HepG2 (cell line): Measurements from ENCODE around the gene FHIT. TPM values are rescaled to one million over a fixed set of nuclear protein-coding genes. Genes with fewer than 3 reads are reported as not detected.

Source experiments
- ATAC-seq: fragments of 200-7000 bp; cut with Tn5 transposase; 3 replicates; pipeline ENCODE4 v1.9.1; 2020; ENCODE audit warnings: mild to moderate bottlenecking, moderate library complexity
- BruUV-seq: library from RNA; stranded (reverse); fragments of 400-500 nt; replicated peaks from 2 replicates; lab custom pipeline; 2021; lab: Mats Ljungman, UMichigan
- CTCF ChIA-PET: fragments of 300-600 bp; formaldehyde crosslinking; extraction: SDS; loops from one replicate; lab custom pipeline; 2021; ENCODE audit warnings: low total read pairs, inconsistent platforms, low intra/inter-chr PET ratio; lab: Yijun Ruan, JAX
- POLR2A ChIA-PET: fragments of 350-600 bp; sonication (Branson Sonifier 250); formaldehyde crosslinking; loops from one replicate; lab custom pipeline; 2020; ENCODE audit warnings: antibody characterized with exemption, inconsistent platforms; lab: Yijun Ruan, JAX
- DNase-seq: peaks from one replicate; pipeline ENCODE4 v3.0.0-alpha.2; 2015; ENCODE audit warnings: low spot score
- FAIRE-seq: peaks from 3 replicates; lab custom pipeline; 2011; peaks lifted over from hg19 to GRCh38; lab: Jason Lieb, UNC
- H2AFZ ChIP-seq: one replicate; pipeline ENCODE4 v1.6.1; 2011; ENCODE audit warnings: low read length, inconsistent platforms
- H3K27ac ChIP-seq: fragments of 300-600 bp; 3 replicates; pipeline ENCODE4 v1.8.0; 2011; ENCODE audit warnings: mixed run types, mild to moderate bottlenecking, mixed read lengths, low read length, inconsistent platforms; ENCODE audit not compliant: insufficient read depth; ENCODE audit errors: extremely low read length
- H3K27me3 ChIP-seq, 2 experiments: fragments of 200-600 bp in 1 of 2; 2 replicates in 1 of 2; 3 replicates in 1 of 2; pipeline versions ENCODE4 v1.6.0 to v1.8.0; 2011; ENCODE audit warnings: low read length in 2 of 2, mild to moderate bottlenecking in 2 of 2, moderate library complexity in 2 of 2, inconsistent platforms in 1 of 2; ENCODE audit not compliant: insufficient read depth in 2 of 2, control insufficient read depth in 1 of 2
- H3K36me3 ChIP-seq, 2 experiments: fragments of 200-600 bp in 1 of 2; replicated peaks in 1 of 2; 2 replicates in 1 of 2; 3 replicates in 1 of 2; pipeline versions ENCODE4 v1.5.1 to v1.8.0; 2011; ENCODE audit warnings: low read length in 2 of 2, inconsistent platforms in 1 of 2; ENCODE audit not compliant: insufficient read depth in 2 of 2, control insufficient read depth in 1 of 2
- H3K4me1 ChIP-seq: 2 replicates; pipeline ENCODE4 v1.5.1; 2012; ENCODE audit warnings: low read length, inconsistent platforms; ENCODE audit not compliant: insufficient read depth
- H3K4me2 ChIP-seq: 2 replicates; pipeline ENCODE4 v1.6.0; 2011; ENCODE audit warnings: low read depth, low read length, inconsistent platforms
- H3K4me3 ChIP-seq, 3 experiments: fragments of 200-600 bp in 1 of 3; sonication (generic), shearing (Covaris generic) in 1 of 3; replicated peaks in 1 of 3; 2 replicates each; pipeline ENCODE4 v1.5.1; 2011 to 2016; ENCODE audit warnings: low read length in 3 of 3, inconsistent platforms in 2 of 3, low read depth in 2 of 3, mild to moderate bottlenecking in 2 of 3, control low read depth in 1 of 3, mixed read lengths in 1 of 3; ENCODE audit not compliant: insufficient read depth in 1 of 3
- H3K79me2 ChIP-seq: one replicate; pipeline ENCODE4 v1.6.1; 2011; ENCODE audit warnings: low read length, inconsistent platforms; ENCODE audit not compliant: insufficient read depth
- H3K9ac ChIP-seq: 2 replicates; pipeline ENCODE4 v1.6.0; 2011; ENCODE audit warnings: mild to moderate bottlenecking, low read depth, low read length, inconsistent platforms; ENCODE audit not compliant: insufficient read depth
- H3K9me3 ChIP-seq: 2 replicates; pipeline ENCODE4 v1.5.1; 2012; ENCODE audit warnings: mild to moderate bottlenecking, low read length
- H4K20me1 ChIP-seq: 2 replicates; pipeline ENCODE4 v1.6.0; 2011; ENCODE audit warnings: inconsistent platforms, mild to moderate bottlenecking, low read length, moderate library complexity; ENCODE audit not compliant: insufficient read depth
- CENPX ChIP-seq: sonication (generic); formaldehyde crosslinking; IDR thresholded peaks from 2 replicates; pipeline ENCODE4 v1.9.0; 2021; ENCODE audit warnings: mild to moderate bottlenecking, missing genetic modification reagents, moderate library complexity
- ETV5 ChIP-seq: IDR thresholded peaks from 2 replicates; pipeline ENCODE4 v1.6.1; 2018; ENCODE audit warnings: missing biosample characterization, missing genetic modification reagents, inconsistent platforms, borderline replicate concordance
- FOXM1 ChIP-seq: sonication (generic); formaldehyde crosslinking; IDR thresholded peaks from 2 replicates; pipeline ENCODE4 v1.5.0; 2020; ENCODE audit warnings: missing genetic modification reagents
- GPN1 ChIP-seq: sonication (generic); formaldehyde crosslinking; IDR thresholded peaks from 2 replicates; pipeline ENCODE4 v1.5.1; 2020; ENCODE audit warnings: missing genetic modification reagents, borderline replicate concordance
- PLSCR1 ChIP-seq: sonication (generic); formaldehyde crosslinking; IDR thresholded peaks from 2 replicates; pipeline ENCODE4 v1.5.0; 2020; ENCODE audit warnings: missing genetic modification reagents, mild to moderate bottlenecking, borderline replicate concordance
- ZFP36L2 ChIP-seq: sonication (generic); formaldehyde crosslinking; IDR thresholded peaks from 2 replicates; pipeline ENCODE4 v1.4.0; 2020; ENCODE audit warnings: missing genetic modification reagents
- ZNF33B ChIP-seq: sonication (generic); formaldehyde crosslinking; IDR thresholded peaks from 2 replicates; pipeline ENCODE4 v1.5.1; 2020; ENCODE audit warnings: mild to moderate bottlenecking, missing genetic modification reagents
- ZNF597 ChIP-seq: sonication (generic); formaldehyde crosslinking; IDR thresholded peaks from 2 replicates; pipeline ENCODE4 v1.5.0; 2020; ENCODE audit warnings: missing genetic modification reagents
- ZNF883 ChIP-seq: sonication (generic); formaldehyde crosslinking; IDR thresholded peaks from 2 replicates; pipeline ENCODE4 v1.5.1; 2020; ENCODE audit warnings: mild to moderate bottlenecking, missing genetic modification reagents; ENCODE audit errors: not compliant biosample characterization
- WGBS: methylation state at CpG from one replicate; pipeline ENCODE4 v1.1.6; 2017; ENCODE audit warnings: low lambda C conversion rate; 5-methylcytosine and 5-hydroxymethylcytosine counted together
- in situ Hi-C: cut with HindIII; loops from 2 replicates; pipeline ENCODE4 v1.10.0; 2017; ENCODE audit warnings: low pct_unique_long_range_greater_than_20kb; ENCODE audit not compliant: extremely low pct_ligation_motif_present
- intact Hi-C: fragments of 100-400 bp; cut with micrococcal nuclease; formaldehyde crosslinking; loops from one replicate; pipeline ENCODE4 v1.10.0; 2022; ENCODE audit not compliant: unreplicated experiment
- polyA plus RNA-seq, 8 experiments: library from polyadenylated mRNA; depleted of rRNA in 3 of 8; stranded (reverse) in 7 of 8; unstranded in 1 of 8; fragments of >200 nt; fragmentation: Illumina TruSeq in 4 of 8; extraction: Trizol in 4 of 8; gene quantifications; 2 replicates each; pipeline versions ENCODE4 v1.2.1 to v1.2.3, GENCODE V29; 2011 to 2016; ENCODE audit warnings: low read depth in 4 of 8, missing spikeins in 1 of 8, mixed read lengths in 1 of 8; ENCODE audit not compliant: insufficient read depth in 1 of 8
- total RNA-seq, 5 experiments: library from RNA; depleted of rRNA; stranded (reverse); fragments of >200 nt; fragmentation: Illumina TruSeq; extraction: Trizol; gene quantifications; 2 replicates each; pipeline ENCODE4 v1.2.3, GENCODE V29; 2016; ENCODE audit warnings: low read depth in 1 of 5

FHIT gene
- total and polyA plus RNA-seq, 2 of the 13 experiments (the other 11 are each of a cell fraction or from before 2014, with no cell fraction given): 4.0 to 4.6 TPM

DNA sequence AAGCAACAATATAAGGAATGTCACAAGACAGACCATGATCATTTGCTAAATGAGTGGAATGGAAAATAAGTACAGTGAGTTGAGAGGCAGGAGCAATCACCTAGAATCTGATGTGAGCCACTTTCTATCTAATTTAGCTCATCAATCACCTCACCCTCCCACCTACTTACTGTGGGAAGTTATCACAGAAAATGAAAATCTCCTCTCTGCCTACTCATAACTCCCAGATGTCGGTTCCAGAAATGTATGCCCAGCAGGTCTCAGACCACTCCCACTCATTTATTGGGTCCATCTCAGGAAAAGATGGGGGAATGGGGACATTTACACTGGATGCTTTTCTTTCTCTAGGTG lies 270.9 kb downstream of the FHIT start:
- no peak for TF ChIP-seq GPN1 (CRISPR knock-in tag)
- no peak for TF ChIP-seq ZNF883 (CRISPR knock-in tag)
- no peak for TF ChIP-seq ZFP36L2
- Histone ChIP-seq H3K27ac (no peak overlapping the region), H3K4me2 (no peak overlapping the region), H3K4me1 (no peaks in the 10 kb centered on the region), H4K20me1 (no peaks in the 10 kb centered on the region), H3K27me3 (no peaks in the 10 kb centered on the region), H2AFZ (no peak overlapping the region), H3K9ac (no peak overlapping the region), H3K79me2 (no peaks in the 10 kb centered on the region), H3K36me3 (no peaks in the 10 kb centered on the region), H3K4me3 (no peak overlapping the region), H3K9me3 (no peaks in the 10 kb centered on the region)
- 95% methylated on average over 1 of the region's 1 CpG for WGBS
- ATAC-seq (no peak), DNase-seq (no peak), FAIRE-seq (no peak)
- ChIA-PET CTCF (no interaction called here), POLR2A (no interaction called here)
- intact Hi-C loops: no loop called here
- in situ Hi-C loops: no loop called here
- BruUV-seq: no TSS peak

- no TSS peak for BruUV-seq
- H3K4me1 ChIP-seq: no peaks in the 10 kb centered on the region
- DNase-seq (no peak), ATAC-seq (no peak)
- no peaks in the 10 kb centered on the region for H4K20me1 ChIP-seq
- H3K9ac ChIP-seq: no peak overlapping the region
- no peak overlapping the region for H3K4me2 ChIP-seq
- H3K27ac ChIP-seq: no peak overlapping the region
- TF ChIP-seq FOXM1 (CRISPR knock-in tag) (no peak), ETV5 (CRISPR knock-in tag) (no peak), ZNF33B (CRISPR knock-in tag) (no peak), CENPX (no peak), PLSCR1 (CRISPR knock-in tag) (no peak), ZNF597 (CRISPR knock-in tag) (no peak)
- TF ChIP-seq, all 625 proteins: peak for 0
- ChIA-PET CTCF (no interaction called here), POLR2A (no interaction called here)
- no peaks in the 10 kb centered on the region for H3K36me3 ChIP-seq
- H3K4me3 ChIP-seq: no peak overlapping the region
- no peak for FAIRE-seq
- no peak overlapping the region for H2AFZ ChIP-seq
- in situ Hi-C loops: no loop called here
- no peaks in the 10 kb centered on the region for H3K79me2 ChIP-seq
- WGBS: 88% methylated on average over 5 of the region's 6 CpGs
- H3K9me3 ChIP-seq: no peaks in the 10 kb centered on the region
- intact Hi-C loops: no loop called here
- no peaks in the 10 kb centered on the region for H3K27me3 ChIP-seq
Measured at GRCh38 chr3:60979461-60980341, 271.6 kb downstream of the FHIT start.
